Spleen (tissue), 11 donors: ENCODE data around the gene B3GAT1. TPM values are rescaled to one million over a fixed set of nuclear protein-coding genes. Genes with fewer than 3 reads are reported as not detected.

Experiments used
- DNase-seq: peaks from one replicate; pipeline ENCODE4 v3.0.0-alpha.2; 2020
- H3K27ac ChIP-seq, 8 donors: fragments of 200-600 bp; sonication (generic) in 7 of 8; 1 replicate in 4 of 8; 2 replicates in 4 of 8; pipeline versions ENCODE4 v1.5.0 to v1.8.0; 2016 to 2021; ENCODE audit warnings: inconsistent platforms in 4 of 8, mild to moderate bottlenecking in 4 of 8, moderate library complexity in 1 of 8
- H3K27me3 ChIP-seq, 7 donors: fragments of 200-600 bp; sonication (generic) in 6 of 7; replicated peaks in 1 of 7; 1 replicate in 4 of 7; 2 replicates in 3 of 7; pipeline versions ENCODE4 v1.5.0 to v1.8.0; 2016 to 2021; ENCODE audit warnings: inconsistent platforms in 3 of 7, mild to moderate bottlenecking in 1 of 7
- H3K36me3 ChIP-seq, 6 donors: fragments of 200-600 bp; sonication (generic) in 5 of 6; 1 replicate in 4 of 6; 2 replicates in 2 of 6; pipeline versions ENCODE4 v1.5.0 to v1.8.0; 2016 to 2021; ENCODE audit warnings: inconsistent platforms in 2 of 6
- H3K4me1 ChIP-seq, 6 donors: fragments of 200-600 bp; sonication (generic) in 5 of 6; 1 replicate in 3 of 6; 2 replicates in 3 of 6; pipeline versions ENCODE4 v1.5.0 to v1.8.0; 2016 to 2021; ENCODE audit warnings: inconsistent platforms in 3 of 6
- H3K4me3 ChIP-seq, 8 donors: fragments of 200-600 bp; sonication (generic) in 7 of 8; 1 replicate in 4 of 8; 2 replicates in 4 of 8; pipeline versions ENCODE4 v1.5.0 to v1.8.0; 2016 to 2021; ENCODE audit warnings: inconsistent platforms in 4 of 8, mild to moderate bottlenecking in 4 of 8, moderate library complexity in 2 of 8
- H3K9me3 ChIP-seq, 8 donors: fragments of 200-600 bp; sonication (generic) in 7 of 8; 1 replicate in 4 of 8; 2 replicates in 4 of 8; pipeline versions ENCODE4 v1.5.0 to v1.8.0; 2016 to 2021; ENCODE audit warnings: inconsistent platforms in 4 of 8
- CTCF ChIP-seq, 11 experiments: fragments of 200-600 bp in 7 of 11; fragments of 450-650 bp in 4 of 11; sonication (generic) in 4 of 11; IDR thresholded peaks in 8 of 11; conservative IDR thresholded peaks in 3 of 11; 1 replicate in 7 of 11; 2 replicates in 4 of 11; pipeline versions ENCODE4 v1.4.0 to v1.8.0; 2016 to 2021; ENCODE audit warnings: antibody characterized with exemption in 11 of 11, inconsistent platforms in 4 of 11, mild to moderate bottlenecking in 1 of 11
- POLR2A ChIP-seq, 3 donors: fragments of 450-650 bp; IDR thresholded peaks; one replicate each; pipeline ENCODE4 v1.5.1; 2017; ENCODE audit warnings: antibody characterized with exemption in 3 of 3, mild to moderate bottlenecking in 1 of 3
- POLR2AphosphoS5 ChIP-seq, 3 donors: sonication (generic); formaldehyde crosslinking; IDR thresholded peaks; one replicate each; pipeline ENCODE4 v1.5.1; 2017; ENCODE audit warnings: antibody characterized with exemption in 3 of 3
- WGBS, 5 donors: extraction: QIAGEN DNeasy Blood & Tissue Kit in 3 of 5; methylation state at CpG; one replicate each; pipeline versions ENCODE4 v1.1.5 to v1.1.7; 2013 to 2018; 5-methylcytosine and 5-hydroxymethylcytosine counted together
- intact Hi-C: fragments of 100-400 bp; cut with DNase I; formaldehyde crosslinking; loops from one replicate; pipeline ENCODE4 v1.15.0; 2023; ENCODE audit warnings: low total_unique reads
- polyA plus RNA-seq, 3 donors: library from polyadenylated mRNA; stranded (reverse); fragments of 200-250 nt; gene quantifications; one replicate each; pipeline ENCODE4 v1.2.1, GENCODE V29; 2013
- total RNA-seq, 7 donors: library from RNA; depleted of rRNA in 3 of 7; stranded (reverse); fragments of >200 nt in 3 of 7; fragmentation: NEBNext Ultra II Directional in 4 of 7; extraction: Animal tissue kit (Norgen Biotek cat#: 25700) in 4 of 7; gene quantifications; one replicate each; pipeline versions ENCODE4 v1.1.0 to v1.2.1, GENCODE V29; 2016 to 2021
- donor health status: healthy with polysubstance abuse.
- donor health status: DM: no; HTN: no; CAD: no; lungs with moderate emphysema.
- donor health status: DM: no; HTN: no; CAD: no.
- donor health status: Bipolar disorder and iron deficiency.
- donor health status: healthy.
- donor health status: DM: no; HTN: no; CAD: no.
- donor health status: DM: yes; HTN: yes; CAD: no.

B3GAT1 gene
- total and polyA plus RNA-seq, 10 donors, result 0.43 to 4.0 (median 1.6) TPM

- no peaks in the 10 kb centered on the region for H3K36me3 ChIP-seq
- TF ChIP-seq POLR2A (IDR thresholded peaks at IDR 0.05), result no peak
- no peak for TF ChIP-seq CTCF (IDR thresholded peaks at IDR 0.05 in 8 of 11, conservative IDR thresholded peaks at IDR 0.05 in 3 of 11)
- TF ChIP-seq POLR2AphosphoS5 (IDR thresholded peaks at IDR 0.05), result no peak
- intact Hi-C loops, result no loop called here
Observed at GRCh38 chr11:134401825-134402809, 9.9 kb downstream of the B3GAT1 start.

GRCh38 chr11:134399996-134400395 is 12.0 kb downstream of the B3GAT1 start:
- H3K36me3 ChIP-seq, result no peaks in the 10 kb centered on the region
- H3K27me3 ChIP-seq, result peaks cover 0 to 53% (median 0%) of the 10 kb centered on the region in 7 donors
- TF ChIP-seq CTCF (IDR thresholded peaks at IDR 0.05 in 8 of 11, conservative IDR thresholded peaks at IDR 0.05 in 3 of 11) (no peak), POLR2AphosphoS5 (IDR thresholded peaks at IDR 0.05) (no peak), POLR2A (IDR thresholded peaks at IDR 0.05) (no peak)
- no peak overlapping the region for H3K4me3 ChIP-seq
- no peak overlapping the region for H3K27ac ChIP-seq
- no peaks in the 10 kb centered on the region for H3K4me1 ChIP-seq
- no peak for DNase-seq
- intact Hi-C loops, result no loop called here
- 79 to 84% (median 81%) methylated on average over 7 of the region's 7 CpGs for WGBS, 5 donors
- H3K9me3 ChIP-seq, result no peaks in the 10 kb centered on the region

More at GRCh38 chr11:134401825-134402809, 9.9 kb downstream of the B3GAT1 start:
- Histone ChIP-seq H3K27ac (no peak overlapping the region), H3K9me3 (no peaks in the 10 kb centered on the region), H3K27me3 (peaks cover 0 to 68% (median 6%) of the 10 kb centered on the region in 7 donors), H3K4me1 (no peaks in the 10 kb centered on the region), H3K4me3 (no peak overlapping the region)
- 61 to 73% (median 70%) methylated on average over 17 to 19 of the region's 19 CpGs for WGBS, 5 donors
- peak; percentile 64 for DNase-seq

- no peak for TF ChIP-seq POLR2A (IDR thresholded peaks at IDR 0.05)
- TF ChIP-seq POLR2AphosphoS5 (IDR thresholded peaks at IDR 0.05), result no peak
- TF ChIP-seq CTCF (IDR thresholded peaks at IDR 0.05 in 8 of 11, conservative IDR thresholded peaks at IDR 0.05 in 3 of 11), result no peak
- 77 to 88% (median 83%) methylated on average over 2 to 8 of the region's 8 CpGs for WGBS, 5 donors
- no peak for DNase-seq
- Histone ChIP-seq H3K4me1 (no peaks in the 10 kb centered on the region), H3K9me3 (no peaks in the 10 kb centered on the region), H3K4me3 (no peak overlapping the region), H3K36me3 (no peaks in the 10 kb centered on the region), H3K27ac (no peak overlapping the region), H3K27me3 (peaks cover 0 to 49% (median 0%) of the 10 kb centered on the region in 7 donors)
- intact Hi-C loops, result no loop called here
Observed at GRCh38 chr11:134399293-134399654, 12.8 kb downstream of the B3GAT1 start.

GRCh38 chr11:134398644-134399292 is 13.3 kb downstream of the B3GAT1 start:
- TF ChIP-seq CTCF (IDR thresholded peaks at IDR 0.05 in 8 of 11, conservative IDR thresholded peaks at IDR 0.05 in 3 of 11) (no peak), POLR2AphosphoS5 (IDR thresholded peaks at IDR 0.05) (no peak), POLR2A (IDR thresholded peaks at IDR 0.05) (no peak)
- Histone ChIP-seq H3K36me3 (no peaks in the 10 kb centered on the region), H3K4me3 (no peak overlapping the region), H3K27ac (no peak overlapping the region), H3K4me1 (no peaks in the 10 kb centered on the region), H3K9me3 (no peaks in the 10 kb centered on the region), H3K27me3 (peaks cover 0 to 54% (median 0%) of the 10 kb centered on the region in 7 donors)
- DNase-seq, result no peak
- 60 to 70% (median 68%) methylated on average over 11 to 13 of the region's 13 CpGs for WGBS, 5 donors
- intact Hi-C loops, result no loop called here
